Stimulated activated CD4-positive, alpha-beta T cell treated with anti-CD3 and anti-CD28 coated beads, TNF-alpha, amount 100 ng/mL, for 1 hour (primary cell): ENCODE data around the gene C9orf78.

ENCODE experiments used
- DNase-seq, 3 donors: peaks; one replicate each; pipeline ENCODE4 v3.0.0-alpha.2; 2020; ENCODE audit warnings: low read depth in 3 of 3, low spot score in 1 of 3

C9orf78 gene

GRCh38 chr9:129868023-129868871 is 33.2 kb upstream of the C9orf78 start:
- no peak for DNase-seq

GRCh38 chr9:129867136-129868022 is 32.3 kb upstream of the C9orf78 start:
- DNase-seq: no peak

GRCh38 chr9:129866394-129867135 is 31.5 kb upstream of the C9orf78 start:
- DNase-seq: peak in 1 of 3 donors; percentile 26

GRCh38 chr9:129865668-129866320 is 30.7 kb upstream of the C9orf78 start:
- no peak for DNase-seq

GRCh38 chr9:129864991-129865647 is 30.0 kb upstream of the C9orf78 start:
- no peak for DNase-seq

GRCh38 chr9:129863059-129863690 is 28.1 kb upstream of the C9orf78 start:
- peak; percentile 23 to 43 (median 32) for DNase-seq

GRCh38 chr9:129861447-129861827 is 26.4 kb upstream of the C9orf78 start:
- DNase-seq: no peak

GRCh38 chr9:129860653-129861446 is 25.8 kb upstream of the C9orf78 start:
- no peak for DNase-seq

- no peak for DNase-seq
These were observed 23.3 kb upstream of the C9orf78 start for GRCh38 chr9:129858167-129858962.

- no peak for DNase-seq
These were observed 22.1 kb upstream of the C9orf78 start for GRCh38 chr9:129857207-129857606.

GRCh38 chr9:129854588-129855110 is 19.6 kb upstream of the C9orf78 start:
- no peak for DNase-seq

GRCh38 chr9:129853614-129854013 is 18.5 kb upstream of the C9orf78 start:
- DNase-seq: no peak

GRCh38 chr9:129852579-129852978 is 17.5 kb upstream of the C9orf78 start:
- DNase-seq: no peak

GRCh38 chr9:129851821-129852220 is 16.7 kb upstream of the C9orf78 start:
- no peak for DNase-seq

- DNase-seq: no peak
These were observed 15.9 kb upstream of the C9orf78 start for GRCh38 chr9:129850821-129851550.

- no peak for DNase-seq
These were observed 14.8 kb upstream of the C9orf78 start for GRCh38 chr9:129849901-129850300.

- DNase-seq: no peak
These were observed 13.8 kb upstream of the C9orf78 start for GRCh38 chr9:129848712-129849441.
